HG02884 (cell line): Measurements from ENCODE around the gene PARP15.
"Not testable (repeated sequence)": the region's sequence is repeated elsewhere in the genome, so short reads cannot be mapped to it uniquely, and the experiment has no call there.

Source experiments
- ATAC-seq: cut with Tn5 transposase; IDR thresholded peaks from one replicate; pipeline ENCODE4 v1.9.1; 2021; ENCODE audit warnings: mild to moderate bottlenecking, moderate library complexity; ENCODE audit not compliant: unreplicated experiment

Gene PARP15

DNA sequence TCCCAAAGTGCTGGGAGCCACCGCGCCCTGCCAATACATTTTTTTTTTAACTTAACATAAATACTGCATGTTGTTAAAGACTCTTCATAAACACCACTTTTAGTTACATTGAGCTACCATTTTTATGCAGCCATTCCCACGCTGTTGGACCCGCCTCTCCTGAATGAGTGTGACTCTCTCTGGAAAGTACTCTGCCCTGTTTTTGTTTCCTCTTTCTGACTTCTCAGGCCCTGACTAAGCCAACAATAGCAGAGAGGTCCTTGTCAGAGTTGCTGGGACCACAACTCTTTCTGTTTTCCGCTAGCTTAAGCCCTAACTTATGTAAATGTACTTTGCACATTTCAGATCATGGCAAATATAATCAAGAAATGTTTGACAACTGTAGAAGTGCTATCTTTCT lies 35.2 kb downstream of the PARP15 start:
- ATAC-seq: no peak

DNA sequence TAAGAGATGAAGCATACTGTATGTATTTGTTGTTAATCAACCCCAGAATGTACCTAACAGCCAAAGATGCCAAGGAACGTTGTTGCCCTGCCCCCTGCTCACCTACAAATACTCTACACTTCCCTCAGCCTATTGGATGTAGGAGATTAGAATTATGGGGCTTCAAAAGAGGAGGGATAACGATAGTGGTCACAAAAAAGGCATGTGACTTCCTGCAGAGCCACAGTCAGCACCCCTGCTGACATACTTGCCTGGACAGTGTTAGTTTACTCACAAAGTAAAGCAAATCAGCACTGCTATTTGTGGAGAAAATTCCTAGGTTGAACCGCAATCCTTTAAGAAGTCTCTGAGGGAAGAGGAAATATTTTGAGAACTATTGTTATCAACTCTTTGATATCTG lies 37.9 kb downstream of the PARP15 start:
- no peak for ATAC-seq

DNA sequence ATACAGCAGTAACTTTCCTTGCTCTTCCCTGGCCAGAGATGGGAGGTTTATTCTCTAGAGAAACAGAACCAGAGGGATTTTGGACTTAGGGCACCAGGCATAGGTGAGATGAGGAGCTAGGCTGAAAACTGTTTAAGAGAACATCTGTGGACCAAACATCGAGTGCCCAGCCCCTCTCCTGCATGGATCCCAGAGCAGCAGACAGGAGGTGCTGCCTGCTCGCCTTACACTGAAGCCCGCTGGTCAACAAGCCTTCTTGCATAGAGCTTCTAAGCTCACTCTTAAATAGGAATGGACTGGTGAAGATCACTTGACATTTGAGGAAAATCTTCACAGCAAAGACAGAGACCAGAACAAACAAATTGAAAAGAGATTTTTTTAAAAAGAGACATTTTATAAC lies 41.2 kb downstream of the PARP15 start:
- ATAC-seq: no peak

DNA sequence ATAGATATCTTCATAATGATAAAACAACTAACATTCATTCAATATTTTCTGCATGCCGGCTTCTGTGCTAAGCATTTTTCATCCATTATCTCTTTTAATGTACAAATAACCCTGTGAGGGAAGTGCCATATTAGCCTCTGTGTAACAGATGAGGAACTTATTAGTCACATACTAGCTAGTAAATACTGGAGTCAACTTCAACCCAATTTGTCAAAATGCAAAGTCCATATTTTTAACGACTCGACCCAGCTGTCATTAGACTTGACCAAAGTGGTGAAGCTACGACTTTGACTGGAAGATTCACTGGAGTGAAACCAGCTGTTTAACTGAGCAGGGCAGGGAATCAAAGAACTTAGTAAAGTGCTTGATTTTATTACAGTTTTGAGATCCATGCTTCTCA lies 41.6 kb downstream of the PARP15 start:
- no peak for ATAC-seq

DNA sequence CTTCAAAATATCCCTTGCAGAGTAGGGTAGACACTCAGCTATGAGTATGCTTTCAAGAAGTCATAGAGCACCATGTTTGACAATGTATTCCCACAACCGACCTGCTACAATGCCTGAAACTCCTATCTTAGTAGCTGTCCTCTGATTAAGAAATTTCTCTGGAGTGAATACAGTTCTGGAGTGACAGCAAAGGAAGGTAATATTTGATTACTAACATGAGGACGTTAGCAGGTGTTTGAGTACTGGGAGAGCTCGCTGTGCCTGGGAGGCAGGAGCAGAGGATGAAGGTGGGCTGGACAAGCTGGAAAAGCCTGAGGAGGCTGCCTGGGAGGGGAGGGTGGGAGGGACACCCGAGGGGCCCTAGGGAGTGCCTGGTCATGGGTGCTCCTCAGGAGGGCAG lies 42.9 kb downstream of the PARP15 start:
- ATAC-seq: no peak

DNA sequence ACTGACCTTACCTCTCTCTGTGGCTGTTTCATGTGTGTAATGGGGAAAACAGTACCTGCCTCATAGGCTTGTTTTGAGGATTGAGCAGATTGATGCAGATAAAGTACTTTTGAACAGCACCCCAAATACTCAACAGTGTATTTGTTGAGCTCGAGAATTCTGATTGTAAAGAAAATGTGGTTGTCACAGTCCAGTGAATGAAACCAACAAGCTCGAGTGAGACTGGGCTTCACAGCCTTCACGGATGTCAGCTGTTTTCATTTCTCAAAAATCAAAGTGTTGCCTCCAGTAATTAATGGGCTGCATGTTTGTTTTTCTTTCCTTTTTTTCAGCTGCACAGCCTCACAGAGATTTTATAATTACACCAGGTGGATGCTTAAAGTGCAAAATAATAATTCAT lies 43.7 kb downstream of the PARP15 start:
- ATAC-seq: peak; percentile 33

DNA sequence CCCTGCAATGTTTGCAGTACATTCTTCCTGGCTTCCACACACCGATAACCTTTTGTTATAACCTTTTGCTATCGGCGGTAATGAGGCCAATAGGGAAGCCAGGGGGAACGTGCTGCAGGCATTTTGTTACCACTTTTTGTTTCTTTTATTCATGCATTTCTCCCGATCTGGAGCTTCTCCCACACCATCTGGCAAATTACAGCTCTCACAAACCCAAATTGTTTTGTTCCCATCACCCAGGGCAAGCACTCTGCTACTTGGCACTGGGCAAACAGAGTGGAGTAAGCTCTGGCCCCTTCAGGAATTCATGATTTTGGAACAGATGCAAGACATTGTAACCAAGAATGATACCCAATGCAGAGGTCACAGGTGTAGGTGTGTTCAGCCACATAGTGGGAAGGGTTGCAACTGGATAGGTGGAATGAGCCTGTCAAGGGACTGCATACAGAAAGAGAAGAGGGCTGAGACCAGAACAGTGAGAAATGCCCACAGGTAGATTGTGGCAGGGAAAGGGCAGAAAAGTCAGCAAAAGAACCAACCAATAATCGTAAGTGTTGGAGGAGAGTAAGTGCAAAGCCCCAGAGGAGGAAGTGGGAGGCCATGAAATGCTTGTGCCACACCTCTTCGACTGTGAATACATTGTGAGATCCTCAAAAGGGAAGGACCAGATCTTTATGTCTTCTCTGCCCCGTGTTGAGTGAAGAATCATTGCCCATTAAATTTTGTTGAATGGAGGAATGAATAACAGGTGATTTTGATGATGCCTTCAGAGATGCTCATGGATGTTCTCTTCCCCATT lies 45.8 kb downstream of the PARP15 start:
- ATAC-seq: no peak

DNA sequence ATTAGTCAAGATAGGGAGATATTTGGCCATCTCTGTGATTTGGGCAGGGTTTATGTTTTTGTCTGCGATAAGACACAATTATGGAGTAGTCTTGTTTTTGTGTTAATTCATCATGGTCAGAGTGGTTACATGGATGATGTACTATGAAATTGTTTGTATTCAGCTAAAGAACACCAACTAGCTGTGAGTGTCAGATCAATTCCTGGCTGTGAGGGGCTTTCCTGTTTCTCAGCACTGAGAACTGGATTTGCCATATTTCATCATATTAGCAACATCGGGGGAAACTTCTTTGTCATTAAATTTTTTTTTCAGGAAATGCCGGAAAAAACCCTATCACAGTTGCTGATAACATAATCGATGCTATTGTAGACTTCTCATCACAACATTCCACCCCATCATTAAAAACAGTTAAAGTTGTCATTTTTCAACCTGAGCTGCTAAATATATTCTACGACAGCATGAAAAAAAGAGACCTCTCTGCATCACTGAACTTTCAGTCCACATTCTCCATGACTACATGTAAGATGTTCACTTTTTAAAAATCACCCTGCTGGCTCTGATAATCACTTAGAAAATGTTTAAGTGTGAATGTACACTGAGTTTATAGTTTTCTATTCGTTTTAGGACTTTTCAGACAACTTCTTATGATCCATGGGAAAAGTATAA lies 49.2 kb downstream of the PARP15 start:
- ATAC-seq: no peak

DNA sequence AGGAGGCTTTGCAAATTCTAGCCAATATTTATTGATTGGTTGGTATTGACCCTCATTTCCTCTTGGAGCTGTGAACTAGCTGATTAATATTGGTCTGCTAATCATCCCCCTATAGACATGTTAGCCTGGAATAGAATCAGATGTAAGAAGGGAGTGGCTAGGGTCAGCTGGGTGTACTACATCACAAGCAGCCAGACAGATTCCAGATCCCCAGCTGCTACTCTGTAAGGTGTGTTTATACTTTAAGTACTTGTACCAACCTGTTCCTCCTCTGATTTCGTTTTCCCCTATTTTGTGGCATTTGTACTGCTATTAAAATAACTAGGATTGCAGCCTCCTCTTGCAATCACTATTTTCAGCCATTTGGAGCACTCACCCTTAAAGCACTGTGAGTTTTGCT lies 49.9 kb downstream of the PARP15 start:
- no peak for ATAC-seq

DNA sequence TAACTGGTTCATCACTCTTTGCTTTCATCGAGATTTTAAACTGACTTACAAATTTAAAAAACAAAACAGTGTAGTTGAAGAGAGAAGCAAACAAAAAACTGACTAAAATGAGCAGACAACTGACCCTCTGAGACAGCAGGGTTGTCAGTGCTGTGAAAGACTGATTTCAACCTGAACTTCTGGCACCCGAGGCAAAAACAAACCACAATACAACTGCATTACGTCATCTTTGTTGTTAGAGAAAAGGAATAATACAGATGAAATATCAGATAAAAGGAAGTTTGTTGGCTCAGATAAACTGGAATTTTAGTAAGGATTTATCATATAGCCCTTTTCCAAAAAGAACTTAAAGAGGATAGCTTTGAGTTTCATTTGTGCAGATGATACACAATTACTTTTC lies 51.1 kb downstream of the PARP15 start:
- no peak for ATAC-seq

DNA sequence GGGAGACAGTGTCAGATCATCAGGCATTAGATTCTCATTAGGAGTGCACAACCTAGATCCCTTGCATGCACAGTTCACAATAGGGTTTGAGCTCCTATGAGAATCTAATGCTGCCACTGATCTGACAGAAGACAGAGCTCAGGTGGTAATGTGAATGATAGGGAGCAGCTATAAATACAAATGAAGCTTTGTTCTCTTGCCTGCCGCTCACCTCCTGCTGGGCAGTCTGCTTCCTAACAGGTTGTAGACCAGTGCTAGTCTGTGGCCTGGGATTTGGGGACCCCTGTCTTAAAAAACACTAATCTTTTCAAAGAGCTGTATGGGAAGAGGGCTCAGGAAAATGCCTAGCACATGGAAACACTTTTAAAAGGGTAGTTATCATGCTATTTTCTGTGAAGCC lies 52.3 kb downstream of the PARP15 start:
- ATAC-seq: no peak

DNA sequence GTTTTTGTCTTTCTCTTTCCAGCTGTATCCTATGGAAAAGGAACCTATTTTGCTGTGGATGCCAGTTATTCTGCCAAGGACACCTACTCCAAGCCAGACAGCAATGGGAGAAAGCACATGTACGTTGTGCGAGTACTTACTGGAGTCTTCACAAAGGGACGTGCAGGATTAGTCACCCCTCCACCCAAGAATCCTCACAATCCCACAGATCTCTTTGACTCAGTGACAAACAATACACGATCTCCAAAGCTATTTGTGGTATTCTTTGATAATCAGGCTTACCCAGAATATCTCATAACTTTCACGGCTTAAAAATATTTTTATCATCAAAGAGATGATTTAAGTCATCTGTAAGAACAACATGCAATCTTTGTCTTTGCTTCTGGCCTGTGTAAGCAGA lies 58.3 kb downstream of the PARP15 start:
- no peak for ATAC-seq

DNA sequence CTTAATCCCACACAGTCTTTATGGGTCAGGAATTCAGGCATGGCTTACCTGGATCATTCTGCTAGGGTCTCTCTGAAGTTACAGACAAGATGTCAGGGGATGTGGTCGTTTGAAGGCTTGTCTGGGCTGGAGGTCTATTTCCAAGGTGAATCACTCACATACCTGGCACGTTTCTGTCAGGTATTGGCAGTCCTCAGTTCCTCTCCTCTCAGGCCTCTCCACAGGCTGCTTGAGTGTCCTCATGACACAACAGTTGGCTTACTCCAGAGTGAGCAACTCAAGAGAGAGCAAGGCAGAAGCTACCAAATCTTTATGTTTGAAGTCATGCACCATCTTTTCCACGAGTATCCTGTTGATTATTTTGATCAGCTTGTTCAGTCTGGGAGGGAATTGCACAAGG lies 59.2 kb downstream of the PARP15 start:
- ATAC-seq: no peak

DNA sequence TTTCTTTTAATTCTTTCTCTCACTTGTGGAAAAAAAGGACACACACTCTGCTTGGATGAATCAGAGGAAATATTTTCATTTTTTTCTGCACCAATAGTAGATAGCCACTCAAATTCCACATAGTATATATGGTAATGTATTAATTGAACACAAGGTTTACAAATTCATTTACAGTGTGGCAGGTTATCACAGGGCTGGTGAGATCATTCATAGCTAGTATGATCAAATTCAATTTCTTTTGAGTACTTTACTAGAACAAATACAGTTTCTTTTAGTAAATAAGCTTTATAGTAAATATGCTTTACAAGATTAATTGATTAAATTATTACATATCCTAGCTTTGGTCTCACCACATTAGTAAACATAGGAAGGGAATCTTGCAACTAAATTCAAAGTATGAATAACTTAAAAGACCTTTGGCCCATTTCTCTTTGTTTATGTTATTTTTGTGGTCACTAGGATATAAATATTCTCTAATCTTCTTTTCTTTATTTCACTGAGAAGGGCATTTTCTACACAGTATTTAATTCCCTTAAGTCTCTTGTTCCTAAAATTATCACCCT lies 63.1 kb downstream of the PARP15 start:
- ATAC-seq: no peak

DNA sequence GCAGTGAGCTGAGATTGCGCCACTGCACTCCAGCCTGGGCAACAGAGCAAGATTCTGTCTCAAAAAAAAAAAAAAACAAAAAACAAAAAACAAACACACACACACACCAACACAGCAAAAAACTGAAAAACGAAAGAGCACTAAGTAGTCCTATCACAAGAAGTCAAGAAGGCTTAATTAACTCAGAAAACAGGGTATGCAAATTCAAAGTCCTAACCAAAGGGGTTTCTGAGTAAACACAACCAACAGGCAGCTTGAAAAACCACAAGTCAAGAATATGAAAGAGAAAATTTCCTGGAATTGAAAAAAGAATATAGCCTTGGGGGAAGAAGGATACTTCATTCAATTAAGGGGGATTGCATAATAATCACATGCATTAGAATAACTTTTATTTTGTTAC lies 65.5 kb downstream of the PARP15 start:
- peak; percentile 82 for ATAC-seq

DNA sequence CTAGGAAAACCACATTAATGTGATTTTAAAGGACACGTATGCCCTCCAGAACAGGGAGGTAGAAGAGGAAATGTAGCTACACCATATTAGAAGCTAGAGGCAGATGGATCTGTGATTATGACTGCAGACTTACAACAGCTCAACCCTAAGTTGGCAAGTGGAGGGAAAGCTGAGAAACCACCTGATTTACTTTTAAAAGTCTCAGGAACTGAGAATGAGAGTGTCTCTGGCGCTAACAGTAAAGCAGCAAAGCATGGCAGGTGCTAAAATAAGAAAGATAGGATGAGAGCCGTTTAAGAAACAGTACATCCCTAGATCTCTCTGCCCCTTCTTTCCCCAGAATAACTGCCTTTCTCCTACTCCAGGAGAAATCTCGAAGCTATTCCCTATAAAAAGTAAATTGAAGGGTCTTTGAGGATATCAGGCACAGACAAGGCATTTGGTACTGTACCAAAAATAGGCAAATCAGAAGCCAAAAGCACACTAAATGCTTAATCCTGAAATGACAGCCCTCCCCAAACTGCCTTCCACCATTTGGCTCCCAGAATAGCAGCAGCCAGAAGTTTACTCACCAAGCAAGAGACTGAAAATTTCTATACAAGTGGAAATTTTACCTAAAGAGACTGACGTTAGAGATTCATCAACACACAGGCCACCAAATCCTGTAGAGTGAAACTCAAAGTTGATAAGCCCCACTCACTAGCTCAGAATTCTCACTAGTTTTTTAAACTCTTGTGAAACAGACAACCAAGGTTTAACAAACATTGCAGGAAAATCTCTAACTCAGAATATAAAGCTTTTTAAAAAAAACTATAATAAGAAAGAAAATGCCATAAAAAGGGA lies 68.9 kb downstream of the PARP15 start:
- no peak for ATAC-seq

DNA sequence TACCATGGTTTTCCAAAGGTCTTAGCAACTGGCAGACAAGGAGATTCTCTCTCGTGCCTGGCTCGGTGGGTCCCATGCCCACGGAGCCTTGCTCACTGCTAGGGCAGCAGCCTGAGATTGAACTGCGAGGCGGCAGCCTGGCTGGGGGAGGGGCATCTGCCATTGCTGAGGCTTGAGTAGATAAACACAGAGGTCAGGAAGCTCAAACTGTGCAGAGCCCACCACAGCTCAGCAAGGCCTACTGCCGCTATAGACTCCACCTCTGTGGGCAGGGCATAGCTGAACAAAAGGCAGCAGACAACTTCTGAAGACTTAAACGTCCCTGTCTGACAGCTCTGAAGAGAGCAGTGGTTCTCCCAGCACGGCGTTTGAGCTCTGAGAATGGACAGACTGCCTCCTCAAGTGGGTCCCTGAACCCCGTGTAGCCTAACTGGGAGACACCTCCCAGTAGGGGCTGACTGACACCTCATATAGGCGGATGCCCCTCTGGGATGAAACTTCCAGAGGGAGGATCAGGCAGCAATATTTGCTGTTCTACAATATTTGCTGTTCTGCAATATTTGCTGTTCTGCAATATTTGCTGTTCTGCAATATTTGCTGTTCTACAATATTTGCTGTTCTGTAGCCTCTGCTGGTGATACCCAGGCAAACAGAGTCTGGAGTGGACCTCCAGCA lies 73.9 kb downstream of the PARP15 start:
- ATAC-seq: not testable (repeated sequence)

DNA sequence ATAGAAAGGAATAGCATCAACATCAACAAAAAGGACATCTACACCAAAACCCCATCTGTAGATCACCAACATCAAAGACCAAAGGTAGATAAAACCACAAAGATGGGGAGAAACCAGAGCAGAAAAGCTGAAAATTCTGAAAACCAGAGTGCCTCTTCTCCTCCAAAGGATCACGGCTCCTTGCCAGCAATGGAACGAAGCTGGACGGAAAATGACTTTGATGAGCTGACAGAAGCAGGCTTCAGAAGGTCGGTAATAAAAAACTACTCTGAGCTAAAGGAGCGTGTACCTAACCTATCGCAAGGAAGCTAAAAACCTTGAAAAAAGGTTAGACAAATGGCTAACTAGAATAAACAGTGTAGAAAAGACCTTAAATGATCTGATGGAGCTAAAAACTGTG lies 74.5 kb downstream of the PARP15 start:
- ATAC-seq: not testable (repeated sequence)

DNA sequence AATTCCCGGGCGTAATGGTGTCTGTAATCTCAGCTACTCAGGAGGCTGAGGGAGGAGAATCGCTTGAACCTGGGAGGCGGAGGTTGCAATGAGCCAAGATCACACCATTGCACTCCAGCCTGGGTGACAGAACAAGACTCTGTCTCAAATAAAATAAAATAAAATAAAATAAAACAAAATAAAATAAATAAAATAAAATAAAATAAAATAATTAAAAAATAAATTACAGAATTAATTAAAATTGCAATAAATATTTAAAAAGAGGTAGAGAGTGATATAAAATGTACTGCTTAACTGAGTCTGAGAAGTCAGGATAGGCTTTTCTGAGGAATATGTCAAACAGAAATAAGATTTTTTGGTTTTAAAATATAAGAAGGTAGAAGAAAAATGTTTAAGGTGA lies 80.9 kb downstream of the PARP15 start:
- not testable (repeated sequence) for ATAC-seq

DNA sequence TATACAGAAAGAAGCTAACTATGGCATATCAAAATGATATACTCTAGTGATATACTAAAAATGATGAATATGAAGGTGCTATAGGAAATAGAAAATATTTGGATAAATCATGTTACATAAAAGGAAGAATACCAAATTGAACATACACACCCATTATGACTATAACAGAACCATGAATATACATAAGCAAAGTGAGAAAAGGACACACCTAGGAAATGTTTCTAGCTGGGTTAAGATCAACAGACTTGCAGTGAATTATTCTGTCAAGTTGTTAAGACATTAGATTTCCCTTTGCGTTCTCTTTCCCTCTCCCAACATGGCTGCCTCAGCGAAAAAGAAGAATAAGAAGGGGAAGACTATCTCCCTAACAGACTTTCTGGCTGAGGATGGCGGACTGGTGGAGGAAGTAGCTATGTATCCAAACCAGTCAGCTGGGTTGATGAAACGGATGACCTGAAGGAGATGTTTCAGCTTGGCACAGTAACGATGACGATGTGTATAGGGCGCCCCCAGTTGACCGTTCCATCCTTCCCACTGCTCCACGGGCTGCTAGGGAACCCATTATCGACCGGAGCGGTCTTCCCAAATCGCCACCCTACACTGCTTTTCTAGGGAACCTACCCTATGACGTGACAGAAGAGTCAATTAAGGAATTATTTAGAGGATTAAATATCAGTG lies 83.0 kb downstream of the PARP15 start:
- no peak for ATAC-seq
